HTR-8/SVneo (cell line): ENCODE results near the gene TARP.
A peak's percentile ranks its signal among the peaks of the same experiment; 100 is the strongest.

Source experiments
- DNase-seq: peaks from one replicate; pipeline ENCODE4 v3.0.0; 2011; ENCODE audit warnings: low spot score, mixed read lengths; ENCODE audit not compliant: insufficient read length
- FAIRE-seq: peaks from 2 replicates; lab custom pipeline; 2011; peaks lifted over from hg19 to GRCh38; lab: Jason Lieb, UNC

The TARP gene

DNA sequence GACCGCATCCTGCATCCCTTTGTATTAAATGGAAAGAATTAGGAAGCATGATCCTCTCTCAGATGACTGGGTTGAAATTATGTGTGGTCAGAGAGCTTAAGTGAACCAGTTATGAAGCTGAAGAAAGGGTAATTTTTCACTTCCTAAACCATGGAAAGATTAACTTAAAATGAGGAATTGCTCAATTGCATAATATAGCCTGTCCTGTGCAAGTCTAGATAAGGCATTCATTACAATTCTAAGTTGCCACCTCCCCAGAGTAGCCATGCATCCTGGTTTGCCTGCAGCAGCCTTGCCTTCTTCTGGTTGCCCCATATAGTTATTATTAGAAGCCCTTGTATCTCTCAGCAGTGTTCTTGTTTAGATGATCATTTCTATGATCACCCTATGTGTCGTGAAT is 50.1 kb downstream of the TARP start:
- FAIRE-seq (no peak), DNase-seq (no peak)

DNA sequence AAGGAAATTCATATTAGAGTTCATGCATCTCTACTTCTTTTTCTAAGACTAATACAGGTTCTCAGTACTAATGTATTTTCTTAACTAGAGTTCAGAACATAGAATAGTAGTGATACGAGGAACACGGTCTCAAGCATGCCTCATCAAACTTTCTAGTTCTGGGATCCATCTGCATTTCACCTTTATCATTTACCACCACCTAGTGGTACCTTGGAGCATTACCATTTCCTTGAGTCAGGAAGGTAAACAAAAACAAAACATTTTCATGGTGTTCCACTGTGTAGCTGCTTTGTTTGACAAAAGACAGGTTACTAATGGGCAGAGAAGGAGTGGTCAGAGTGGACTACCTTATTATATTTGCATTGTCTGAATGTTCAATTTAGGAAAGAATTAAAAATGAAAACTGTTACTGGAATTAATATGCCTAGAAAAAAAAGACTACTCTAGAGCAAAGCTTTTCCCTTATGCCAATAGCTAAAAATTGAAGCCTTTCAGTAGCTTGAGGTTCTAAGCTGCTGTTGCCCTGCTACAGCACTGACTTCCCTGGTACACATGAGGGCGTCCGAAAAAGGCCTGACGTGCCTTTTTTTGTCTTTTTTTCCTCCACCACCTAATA is 50.8 kb downstream of the TARP start:
- DNase-seq (peak; percentile 37), FAIRE-seq (peak; percentile 74)

DNA sequence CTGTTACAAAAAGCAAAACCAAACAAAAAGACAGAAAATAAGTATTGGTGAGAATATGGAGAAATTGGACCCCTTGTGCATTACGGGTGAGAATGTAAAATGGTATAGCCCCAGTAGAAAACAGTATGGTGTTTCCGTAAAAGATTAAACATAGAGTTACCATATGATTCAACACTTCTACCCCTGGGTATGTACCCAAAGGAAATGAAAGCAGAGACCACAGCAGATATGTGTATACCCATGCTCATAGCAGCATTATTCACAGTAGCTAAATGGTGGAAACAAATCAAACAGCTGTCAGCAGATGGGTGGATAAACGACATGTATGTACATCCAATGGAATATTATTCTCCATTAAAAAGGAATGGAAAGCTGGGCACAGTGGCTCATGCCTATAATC is 53.0 kb downstream of the TARP start:
- DNase-seq: no peak
- FAIRE-seq: no peak

DNA sequence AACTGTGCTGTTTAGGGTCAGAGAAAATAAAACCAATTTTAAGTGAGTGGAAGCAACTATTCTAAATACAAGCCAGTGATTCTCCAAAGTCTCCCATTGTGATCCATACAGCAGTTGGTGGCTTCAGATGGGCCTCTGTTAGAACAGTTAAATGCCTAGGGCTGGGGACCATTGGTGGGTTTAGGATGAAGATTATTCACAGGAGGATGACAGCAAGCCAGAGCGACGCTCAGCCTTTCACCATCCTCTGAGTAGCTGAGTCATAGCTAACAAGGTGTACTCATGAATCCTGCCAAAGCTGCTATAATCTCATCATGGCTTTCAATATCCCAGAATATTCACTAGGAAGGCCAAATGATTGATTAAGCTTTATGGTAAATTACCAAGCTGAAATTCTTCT is 55.8 kb downstream of the TARP start:
- DNase-seq: no peak
- no peak for FAIRE-seq

DNA sequence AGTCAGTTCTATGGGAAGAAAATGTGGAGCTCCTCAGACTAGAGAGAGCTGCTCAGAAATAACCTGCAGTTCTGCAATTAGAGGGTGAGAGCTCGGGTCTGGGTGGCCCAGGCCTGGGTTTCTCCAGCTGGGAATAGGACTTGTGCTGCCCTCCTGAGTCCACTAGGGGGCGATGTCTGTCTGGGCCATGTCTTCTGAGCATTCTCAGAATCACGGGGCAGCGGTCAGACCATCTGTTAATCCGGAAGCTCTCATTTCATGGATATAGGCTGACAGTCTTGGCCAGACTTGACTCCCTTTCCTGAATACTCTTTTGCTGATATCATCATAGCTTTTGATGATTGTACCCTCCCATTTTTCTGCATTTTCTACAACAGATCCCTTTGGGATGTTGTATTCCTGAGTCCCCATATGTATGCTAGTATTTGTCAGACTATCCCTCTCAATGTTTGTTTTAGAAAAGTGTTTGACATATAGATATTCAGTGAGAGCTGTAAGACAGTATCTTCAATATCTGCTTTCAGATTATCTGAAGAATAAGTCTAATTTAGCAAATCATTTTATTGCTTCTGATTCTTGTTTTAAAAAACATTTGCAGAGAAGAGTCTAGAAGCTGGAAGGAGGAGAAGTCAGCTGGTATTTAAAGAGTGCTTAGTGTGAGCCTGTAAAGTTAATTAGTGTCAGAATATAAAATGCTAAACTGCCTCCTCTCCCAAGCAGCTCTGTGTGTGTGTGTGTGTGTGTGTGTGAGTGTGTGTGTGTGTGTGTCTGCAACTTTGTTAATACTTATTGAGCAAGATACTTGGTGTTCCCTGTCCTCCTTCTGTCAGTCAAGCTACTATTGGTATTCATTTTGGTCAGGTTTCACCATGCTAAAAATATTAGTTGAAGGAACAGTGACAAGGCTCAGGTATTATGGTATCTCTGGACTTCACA is 57.4 kb downstream of the TARP start:
- DNase-seq (peak; percentile 77), FAIRE-seq (peak; percentile 69)

DNA sequence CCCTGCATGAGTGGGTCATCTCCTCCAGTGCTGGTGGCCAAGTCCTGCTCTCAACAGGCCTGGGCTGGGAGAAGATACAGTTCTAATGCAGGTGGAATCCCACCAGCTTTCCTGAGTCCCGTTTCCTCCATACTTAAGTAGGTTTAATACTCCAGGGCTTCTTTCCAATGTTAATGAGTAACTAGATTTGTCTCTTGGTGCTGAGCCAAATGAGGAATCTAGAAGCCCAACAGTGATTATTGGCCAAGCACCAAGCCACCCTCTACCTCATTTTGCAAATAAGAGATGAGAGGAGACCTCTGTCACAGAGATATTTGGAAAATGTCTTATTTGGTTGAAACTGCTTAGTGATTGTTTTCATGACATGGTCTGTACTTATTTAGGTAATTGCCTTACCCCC is 58.3 kb downstream of the TARP start:
- FAIRE-seq (no peak), DNase-seq (no peak)

DNA sequence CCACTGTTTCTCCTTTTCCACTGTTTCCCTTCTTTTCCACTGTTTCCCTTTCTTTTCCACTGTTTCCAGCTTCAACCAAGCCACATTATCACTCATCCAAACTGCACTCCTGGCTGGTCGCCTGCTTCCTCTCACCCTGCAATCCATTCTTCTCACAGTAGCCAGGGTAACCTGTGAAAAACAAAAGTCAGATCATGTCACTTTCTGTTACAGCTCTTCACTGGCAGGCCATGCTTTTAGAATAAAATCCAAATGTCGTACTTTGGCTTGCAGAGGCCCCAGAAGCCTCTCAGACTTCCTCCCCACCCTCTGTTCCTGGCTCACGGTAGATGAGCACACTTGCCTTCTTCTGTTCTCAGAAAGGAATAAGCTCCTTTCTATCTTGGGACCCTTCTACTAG is 61.5 kb downstream of the TARP start:
- FAIRE-seq (no peak), DNase-seq (no peak)

DNA sequence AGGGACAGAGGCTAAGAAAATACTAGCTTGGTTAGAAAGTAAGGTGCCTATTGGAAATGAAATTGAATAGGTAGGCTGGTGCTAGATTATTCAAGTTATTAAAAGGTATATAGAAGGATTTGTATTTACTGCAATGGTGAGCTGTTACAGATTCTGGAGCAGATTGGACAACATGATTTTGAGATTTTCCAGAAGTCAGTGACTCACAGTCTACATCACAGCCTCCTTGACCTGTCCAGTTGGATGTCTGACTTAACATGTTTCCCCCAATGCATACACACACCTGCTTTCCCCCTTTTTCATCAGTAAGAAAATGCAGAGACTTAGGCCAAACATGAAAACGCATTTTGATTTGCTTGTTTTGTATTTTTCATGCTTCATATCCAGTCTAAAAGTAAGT is 62.0 kb downstream of the TARP start:
- FAIRE-seq: no peak
- DNase-seq: no peak
